Right ventricle myocardium superior (tissue), 1 donor: ENCODE results near the gene ASB4. TPM values are rescaled to one million over a fixed set of nuclear protein-coding genes. Genes with fewer than 3 reads are reported as not detected.

ENCODE experiments used
- ATAC-seq: fragments of 200-7000 bp; cut with Tn5 transposase; one replicate; pipeline ENCODE4 v1.9.1; 2020; ENCODE audit warnings: mild to moderate bottlenecking; ENCODE audit not compliant: poor library complexity
- DNase-seq: peaks from one replicate; pipeline ENCODE4 v3.0.0-alpha.2; 2020
- intact Hi-C: fragments of 100-400 bp; cut with DNase I; formaldehyde crosslinking; loops from one replicate; pipeline ENCODE4 v1.11.2; 2022
- total RNA-seq: library from RNA; stranded (reverse); fragmentation: NEBNext Ultra II Directional; extraction: Animal tissue kit (Norgen Biotek cat#: 25700); gene quantifications from one replicate; pipeline ENCODE4 v1.2.1, GENCODE V29; 2021
- donor health status: DM: no; HTN: yes; CAD: no; lungs with severe emphysema.

Gene ASB4
- total RNA-seq, 1 donor from 2014 or later, result 7.8 TPM

GRCh38 chr7:95582578-95583293, 97.0 kb downstream of the ASB4 start:
- intact Hi-C loops, result no loop called here

GRCh38 chr7:95583834-95584621, 98.3 kb downstream of the ASB4 start:
- intact Hi-C loops, result no loop called here
- ATAC-seq, result no peak
- DNase-seq, result no peak

More at GRCh38 chr7:95582578-95583293, 97.0 kb downstream of the ASB4 start:
- ATAC-seq, result peak; percentile 48
- no peak for DNase-seq

- intact Hi-C loops, result loop anchor here (5.0 kb wide), 1 partner anchor 33 kb away; no protein-coding TSS in a partner anchor
- ATAC-seq (no peak), DNase-seq (no peak)
These were observed 99.2 kb downstream of the ASB4 start for GRCh38 chr7:95584769-95585425.

- ATAC-seq (no peak), DNase-seq (no peak)
- intact Hi-C loops, result loop anchor here (5.0 kb wide), 1 partner anchor 33 kb away; no protein-coding TSS in a partner anchor
These were observed 99.7 kb downstream of the ASB4 start for GRCh38 chr7:95585426-95585789.

- ATAC-seq, result no peak
- DNase-seq, result no peak
- intact Hi-C loops, result loop anchor here (5.0 kb wide), 1 partner anchor 35 kb away; no protein-coding TSS in a partner anchor
These were observed 101.2 kb downstream of the ASB4 start for GRCh38 chr7:95586951-95587301.

GRCh38 chr7:95589031-95589430, 103.3 kb downstream of the ASB4 start:
- intact Hi-C loops, result loop anchor here (5.0 kb wide), 1 partner anchor 37 kb away; no protein-coding TSS in a partner anchor
- no peak for ATAC-seq
- no peak for DNase-seq

GRCh38 chr7:95589766-95590165, 104.0 kb downstream of the ASB4 start:
- no peak for DNase-seq
- no peak for ATAC-seq
- intact Hi-C loops, result loop anchor here (5.0 kb wide), 1 partner anchor 37 kb away; no protein-coding TSS in a partner anchor

Other genes with a start within 250 kb of the ASB4 start
- not detected for gene PON1, start 161.4 kb upstream of the ASB4 start, total RNA-seq
- gene PON3, start 89.6 kb upstream of the ASB4 start, total RNA-seq, result 0.56 TPM
- gene PON2, start 50.9 kb upstream of the ASB4 start, total RNA-seq, result 38.9 TPM
- gene PDK4, start 110.6 kb downstream of the ASB4 start, total RNA-seq, result 374 TPM